ENCODE data around the gene NDP. TPM values are rescaled to one million over a fixed set of nuclear protein-coding genes. Genes with fewer than 3 reads are reported as not detected.
"Not testable (repeated sequence)": the region's sequence is repeated elsewhere in the genome, so short reads cannot be mapped to it uniquely, and the experiment has no call there.

NDP gene
- total RNA-seq, 2 donors from 2014 or later: not detected

DNA sequence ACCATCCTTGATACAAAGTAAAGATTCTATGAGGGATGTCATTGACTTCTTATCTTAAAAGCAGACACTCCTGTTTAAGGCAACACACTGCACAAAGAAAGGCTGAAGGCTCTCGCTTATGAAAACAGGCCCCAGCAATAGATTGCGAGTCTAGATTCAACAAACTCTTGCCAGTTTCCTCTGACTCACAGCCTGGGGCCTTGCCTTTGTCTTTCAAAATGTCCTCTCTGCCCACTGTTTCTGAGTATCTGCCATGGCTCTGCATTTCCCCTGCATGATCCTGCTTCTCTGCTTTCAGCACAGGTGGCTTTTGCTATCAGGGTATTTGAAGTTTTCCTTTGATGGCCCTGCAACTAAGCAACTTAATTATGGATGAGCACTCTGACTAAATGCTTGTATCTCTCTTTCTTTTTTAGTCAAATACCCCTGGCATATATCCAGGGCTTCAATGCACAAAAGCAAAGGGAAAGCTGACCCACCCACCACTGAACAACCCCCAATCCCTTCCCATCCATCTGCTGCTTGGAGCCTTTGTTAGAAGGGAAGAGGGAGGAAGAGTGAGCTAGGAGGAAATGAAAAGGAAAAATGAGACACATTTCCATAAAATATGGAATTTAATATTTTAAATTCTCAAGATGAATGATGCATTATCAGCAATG is 32.2 kb downstream of the NDP start:
- H3K4me3 Mint-ChIP-seq: no peak overlapping the region
- Histone ChIP-seq H3K4me1 (ENCODE audit: control insufficient read depth, insufficient read depth, low read length) (no peaks in the 10 kb centered on the region), H3K27me3 (ENCODE audit: control insufficient read depth, insufficient read depth, low read length, poor library complexity, severe bottlenecking) (no peaks in the 10 kb centered on the region), H3K36me3 (ENCODE audit: control insufficient read depth, insufficient read depth, low read length) (no peaks in the 10 kb centered on the region), H3K9me3 (ENCODE audit: control insufficient read depth, low read length) (no peaks in the 10 kb centered on the region), H3K4me3 (ENCODE audit: low read length) (no peak overlapping the region), H3K27ac (ENCODE audit: low read depth, low read length) (no peak overlapping the region), H3K9ac (ENCODE audit: extremely low read depth, low read length, poor library complexity, severe bottlenecking) (no peak overlapping the region)
- no peaks in the 10 kb centered on the region for H3K36me3 Mint-ChIP-seq (ENCODE audit: low read depth)
- WGBS, 2 experiments (ENCODE audit: insufficient coverage in 1 of 2, insufficient read length in 1 of 2): 56% methylated on average over 2 of the region's 2 CpGs; no CpG with 5 or more reads in 1 of the 2 experiments
- H3K9me3 Mint-ChIP-seq: peaks cover 44% of the 10 kb centered on the region
- H3K4me1 Mint-ChIP-seq: no peaks in the 10 kb centered on the region
- TF ChIP-seq, protein P1, sequence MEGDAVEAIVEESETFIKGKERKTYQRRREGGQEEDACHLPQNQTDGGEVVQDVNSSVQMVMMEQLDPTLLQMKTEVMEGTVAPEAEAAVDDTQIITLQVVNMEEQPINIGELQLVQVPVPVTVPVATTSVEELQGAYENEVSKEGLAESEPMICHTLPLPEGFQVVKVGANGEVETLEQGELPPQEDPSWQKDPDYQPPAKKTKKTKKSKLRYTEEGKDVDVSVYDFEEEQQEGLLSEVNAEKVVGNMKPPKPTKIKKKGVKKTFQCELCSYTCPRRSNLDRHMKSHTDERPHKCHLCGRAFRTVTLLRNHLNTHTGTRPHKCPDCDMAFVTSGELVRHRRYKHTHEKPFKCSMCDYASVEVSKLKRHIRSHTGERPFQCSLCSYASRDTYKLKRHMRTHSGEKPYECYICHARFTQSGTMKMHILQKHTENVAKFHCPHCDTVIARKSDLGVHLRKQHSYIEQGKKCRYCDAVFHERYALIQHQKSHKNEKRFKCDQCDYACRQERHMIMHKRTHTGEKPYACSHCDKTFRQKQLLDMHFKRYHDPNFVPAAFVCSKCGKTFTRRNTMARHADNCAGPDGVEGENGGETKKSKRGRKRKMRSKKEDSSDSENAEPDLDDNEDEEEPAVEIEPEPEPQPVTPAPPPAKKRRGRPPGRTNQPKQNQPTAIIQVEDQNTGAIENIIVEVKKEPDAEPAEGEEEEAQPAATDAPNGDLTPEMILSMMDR (conservative IDR thresholded peaks at IDR 0.05): no peak
- H3K27ac Mint-ChIP-seq: no peak overlapping the region
- no peak for DNase-seq
- H3K27me3 Mint-ChIP-seq (ENCODE audit: insufficient read depth): peaks cover 13% of the 10 kb centered on the region

DNA sequence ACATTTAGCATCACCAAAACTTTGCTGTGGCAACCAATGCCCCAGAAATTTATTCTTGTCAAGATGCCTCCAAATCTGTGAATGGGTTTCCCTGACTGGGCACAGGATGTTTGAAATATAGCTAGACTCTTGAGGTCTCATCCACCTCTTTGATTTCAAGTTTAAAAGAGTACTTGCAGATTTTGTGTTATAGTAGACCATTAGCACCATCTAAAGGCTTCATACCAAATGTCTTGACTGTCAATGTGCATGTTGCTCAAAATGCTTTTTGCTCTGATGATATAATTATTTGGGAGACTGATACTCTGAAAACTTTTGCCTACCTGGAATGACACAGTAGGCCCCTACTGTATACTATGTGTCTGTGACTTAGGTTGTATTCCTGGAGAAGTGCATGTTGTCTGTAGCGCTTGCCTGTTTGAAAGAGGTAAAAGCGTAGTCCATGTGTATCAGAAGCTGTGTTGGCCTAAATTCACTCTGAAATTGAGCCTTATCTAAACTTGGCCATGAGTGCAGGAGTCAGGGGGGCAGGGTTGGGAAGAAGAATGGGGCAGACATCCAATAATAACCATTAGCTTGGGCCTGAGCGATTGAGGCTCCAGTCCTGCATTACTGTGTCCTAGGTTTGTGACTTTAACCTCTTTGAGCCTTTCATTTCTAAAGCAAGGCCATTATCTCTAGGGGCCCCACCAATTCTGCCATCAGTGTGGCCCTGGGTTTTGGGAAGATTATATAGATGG is 33.8 kb downstream of the NDP start:
- peaks cover 5% of the 10 kb centered on the region for H3K27me3 Mint-ChIP-seq (ENCODE audit: insufficient read depth)

DNA sequence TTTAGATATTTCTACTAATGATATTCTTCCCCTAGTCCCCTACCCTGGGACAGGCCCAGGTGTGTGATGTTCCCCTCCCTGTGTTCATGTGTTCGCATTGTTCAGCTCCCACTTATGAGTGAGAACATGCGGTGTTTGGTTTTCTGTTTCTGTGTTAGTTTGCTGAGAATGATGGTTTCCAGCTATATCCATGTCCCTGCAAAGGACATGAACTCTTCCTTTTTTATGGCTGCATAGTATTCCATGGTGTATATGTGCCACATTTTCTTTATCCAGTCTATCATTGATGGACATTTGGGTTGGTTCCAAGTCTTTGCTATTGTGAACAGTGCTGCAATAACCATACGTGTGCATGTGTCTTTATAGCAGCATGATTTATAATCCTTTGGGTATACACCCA is 51.2 kb downstream of the NDP start:
- H3K27ac Mint-ChIP-seq; H3K27me3 ChIP-seq (ENCODE audit: control insufficient read depth, insufficient read depth, low read length, poor library complexity, severe bottlenecking); H3K4me3 Mint-ChIP-seq; H3K4me3 ChIP-seq (ENCODE audit: low read length); H3K4me1 ChIP-seq (ENCODE audit: control insufficient read depth, insufficient read depth, low read length); H3K27ac ChIP-seq (ENCODE audit: low read depth, low read length); H3K9me3 ChIP-seq (ENCODE audit: control insufficient read depth, low read length); H3K36me3 ChIP-seq (ENCODE audit: control insufficient read depth, insufficient read depth, low read length); H3K36me3 Mint-ChIP-seq (ENCODE audit: low read depth); DNase-seq; H3K4me1 Mint-ChIP-seq; H3K9ac ChIP-seq (ENCODE audit: extremely low read depth, low read length, poor library complexity, severe bottlenecking); H3K27me3 Mint-ChIP-seq (ENCODE audit: insufficient read depth): not testable (repeated sequence)
- H3K9me3 Mint-ChIP-seq: peaks cover 56% of the 10 kb centered on the region
- 100% methylated on average over 1 of the region's 3 CpGs; no CpG with 5 or more reads in 1 of the 2 experiments for WGBS, 2 experiments (ENCODE audit: insufficient coverage in 1 of 2, insufficient read length in 1 of 2)

More for the DNA sequence above, 33.8 kb downstream of the NDP start:
- H3K36me3 ChIP-seq (ENCODE audit: control insufficient read depth, insufficient read depth, low read length): no peaks in the 10 kb centered on the region
- DNase-seq: no peak
- H3K4me1 ChIP-seq (ENCODE audit: control insufficient read depth, insufficient read depth, low read length): no peaks in the 10 kb centered on the region
- Mint-ChIP-seq H3K27ac (no peak overlapping the region), H3K36me3 (ENCODE audit: low read depth) (no peaks in the 10 kb centered on the region), H3K9me3 (peaks cover 44% of the 10 kb centered on the region), H3K4me1 (no peaks in the 10 kb centered on the region), H3K4me3 (no peak overlapping the region)
- WGBS, 2 experiments (ENCODE audit: insufficient coverage in 1 of 2, insufficient read length in 1 of 2): 97 to 100% methylated on average over 1 to 3 of the region's 3 CpGs
- TF ChIP-seq, protein P1 (conservative IDR thresholded peaks at IDR 0.05): no peak
- H3K9me3 ChIP-seq (ENCODE audit: control insufficient read depth, low read length): no peaks in the 10 kb centered on the region
- no peak overlapping the region for H3K4me3 ChIP-seq (ENCODE audit: low read length)
- H3K27me3 ChIP-seq (ENCODE audit: control insufficient read depth, insufficient read depth, low read length, poor library complexity, severe bottlenecking): no peaks in the 10 kb centered on the region
- no peak overlapping the region for H3K27ac ChIP-seq (ENCODE audit: low read depth, low read length)
- H3K9ac ChIP-seq (ENCODE audit: extremely low read depth, low read length, poor library complexity, severe bottlenecking): no peak overlapping the region

DNA sequence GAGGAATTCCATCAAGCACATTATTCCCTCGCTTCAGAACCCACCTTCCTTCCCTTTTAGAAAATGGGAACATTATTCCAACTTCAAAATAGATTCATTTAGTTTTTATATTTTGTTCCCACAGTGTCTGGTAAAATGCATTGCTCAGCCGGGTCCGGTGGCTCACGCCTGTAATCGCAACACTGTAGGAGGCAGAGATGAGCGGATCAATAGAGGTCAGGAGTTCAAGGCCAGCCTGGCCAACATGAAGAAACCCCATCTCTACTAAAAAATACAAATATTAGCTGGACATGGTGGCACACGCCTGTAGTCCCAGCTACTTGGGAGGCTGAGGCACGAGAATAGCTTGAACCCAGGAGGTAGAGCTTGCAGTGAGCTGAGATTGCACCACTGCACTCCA is 62.4 kb downstream of the NDP start:
- not testable (repeated sequence) for H3K4me3 ChIP-seq (ENCODE audit: low read length); H3K27me3 ChIP-seq (ENCODE audit: control insufficient read depth, insufficient read depth, low read length, poor library complexity, severe bottlenecking); DNase-seq; H3K27ac Mint-ChIP-seq; H3K27ac ChIP-seq (ENCODE audit: low read depth, low read length); H3K4me1 ChIP-seq (ENCODE audit: control insufficient read depth, insufficient read depth, low read length); H3K36me3 Mint-ChIP-seq (ENCODE audit: low read depth); H3K9me3 ChIP-seq (ENCODE audit: control insufficient read depth, low read length); H3K27me3 Mint-ChIP-seq (ENCODE audit: insufficient read depth); H3K36me3 ChIP-seq (ENCODE audit: control insufficient read depth, insufficient read depth, low read length); H3K4me3 Mint-ChIP-seq; H3K4me1 Mint-ChIP-seq; H3K9ac ChIP-seq (ENCODE audit: extremely low read depth, low read length, poor library complexity, severe bottlenecking)
- WGBS, 2 experiments (ENCODE audit: insufficient coverage in 1 of 2, insufficient read length in 1 of 2): 95% methylated on average over 7 of the region's 8 CpGs; no CpG with 5 or more reads in 1 of the 2 experiments
- H3K9me3 Mint-ChIP-seq: peaks cover 36% of the 10 kb centered on the region
